Body of pancreas (tissue), 4 donors: ENCODE measurements around the gene SEC14L2. TPM values are rescaled to one million over a fixed set of nuclear protein-coding genes. Genes with fewer than 3 reads are reported as not detected.

ENCODE experiments used
- ATAC-seq: fragments of 150-250 bp; one replicate; pipeline ENCODE4 v1.9.1; 2016
- DNase-seq, 4 donors: peaks; one replicate each; pipeline ENCODE4 v3.0.0-alpha.2; 2019
- H3K27ac ChIP-seq, 4 donors: fragments of 200-600 bp; sonication (generic); 1 replicate in 3 of 4; 2 replicates in 1 of 4; pipeline versions ENCODE4 v1.5.1 to v1.6.1; 2016 to 2019; ENCODE audit warnings: mild to moderate bottlenecking in 1 of 4, mixed read lengths in 1 of 4, moderate library complexity in 1 of 4
- H3K27me3 ChIP-seq, 2 donors: fragments of 200-600 bp; sonication (generic); one replicate each; pipeline ENCODE4 v1.6.0; 2016; ENCODE audit warnings: mild to moderate bottlenecking in 1 of 2
- H3K36me3 ChIP-seq, 2 donors: fragments of 200-600 bp; sonication (generic); replicated peaks in 1 of 2; 2 replicates each; pipeline ENCODE4 v1.5.1; 2016; ENCODE audit warnings: low read depth in 2 of 2; ENCODE audit not compliant: insufficient read depth in 1 of 2
- H3K4me1 ChIP-seq: fragments of 200-600 bp; sonication (generic); one replicate; pipeline ENCODE4 v1.6.0; 2016
- H3K4me3 ChIP-seq, 2 donors: fragments of 200-600 bp; sonication (generic); 1 replicate in 1 of 2; 2 replicates in 1 of 2; pipeline ENCODE4 v1.5.1; 2016 to 2019
- H3K9me3 ChIP-seq, 3 donors: fragments of 200-600 bp; sonication (generic); 1 replicate in 2 of 3; 2 replicates in 1 of 3; pipeline ENCODE4 v1.5.1; 2016
- POLR2A ChIP-seq, 3 donors: fragments of 450-650 bp; IDR thresholded peaks; one replicate each; pipeline ENCODE4 v1.6.1; 2016; ENCODE audit warnings: antibody characterized with exemption in 3 of 3, mild to moderate bottlenecking in 2 of 3
- WGBS, 2 donors: methylation state at CpG; one replicate each; pipeline ENCODE4 v1.1.5; 2017; 5-methylcytosine and 5-hydroxymethylcytosine counted together
- intact Hi-C: fragments of 100-400 bp; cut with DNase I; formaldehyde crosslinking; loops from one replicate; pipeline ENCODE4 v1.15.1; 2023
- total RNA-seq, 2 donors: library from RNA; depleted of rRNA; stranded (reverse); fragments of >200 nt; gene quantifications; one replicate each; pipeline ENCODE4 v1.1.0, GENCODE V29; 2016
- TF ChIP-seq, protein P1 (sequence below), 7 experiments: fragments of 450-650 bp in 4 of 7; fragments of 200-600 bp in 3 of 7; sonication (generic) in 3 of 7; IDR thresholded peaks; one replicate each; pipeline ENCODE4 v1.5.1; 2016 to 2019; ENCODE audit warnings: antibody characterized with exemption in 7 of 7

The SEC14L2 gene
- total RNA-seq: 1 to 10 TPM in 1 of 2 donors, under 1 TPM in 1; 0.33 to 3.9 TPM

DNA sequence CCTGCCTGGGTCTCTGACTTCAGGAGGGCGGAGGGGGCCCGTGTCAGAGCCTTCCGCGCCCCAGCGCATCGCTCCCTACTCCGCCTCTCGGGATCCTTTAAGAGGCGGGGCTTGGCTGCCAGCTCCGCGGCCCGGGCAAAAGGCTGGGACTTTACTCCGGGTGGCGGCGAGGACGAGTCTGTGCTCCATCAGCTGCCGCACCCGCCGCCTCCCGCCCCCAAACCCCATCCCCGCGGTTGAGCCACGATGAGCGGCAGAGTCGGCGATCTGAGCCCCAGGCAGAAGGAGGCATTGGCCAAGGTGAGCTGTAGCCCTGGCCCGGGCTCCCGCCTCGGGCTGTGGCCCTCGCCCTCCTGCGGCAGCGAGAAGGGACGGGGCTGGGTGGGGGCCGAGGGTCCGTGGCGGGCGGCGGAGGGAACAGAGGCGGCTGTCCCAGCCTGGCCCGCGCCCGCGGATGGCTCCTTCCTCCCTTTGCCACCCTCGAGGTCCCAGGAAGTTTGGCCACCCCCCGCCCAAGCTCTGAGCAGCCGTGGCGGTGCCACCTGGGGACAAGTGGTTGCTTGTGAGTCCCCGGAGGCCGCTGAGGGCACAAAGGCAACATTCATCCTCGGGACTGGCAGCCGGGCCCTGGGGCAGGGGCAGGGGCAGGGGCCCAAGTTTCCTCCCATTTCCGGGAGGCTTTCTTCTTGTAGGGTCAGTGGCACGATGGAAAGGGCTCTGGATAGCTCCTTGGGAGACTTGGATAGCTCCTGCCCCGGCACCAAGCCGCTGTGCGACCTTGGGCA lies at the start of gene SEC14L2:
SEC14L2 (plus strand) TSS at position 148 of the 785 bp plus-strand sequence; CDS start at position 247, 99 bp downstream.
- Histone ChIP-seq H3K9me3 (no peaks in the 10 kb centered on the region), H3K36me3 (no peaks in the 10 kb centered on the region), H3K4me1 (peaks cover 23% of the 10 kb centered on the region), H3K27me3 (no peaks in the 10 kb centered on the region), H3K27ac (peak within 1 kb of the TSS; percentile 36 to 61 (median 58)), H3K4me3 (peak within 1 kb of the TSS in 1 of 2 donors; percentile 61)
- DNase-seq (peak; percentile 62 to 75 (median 69)), ATAC-seq (peak; percentile 81)
- WGBS, 2 donors: 0% methylated on average over 24 to 54 of the region's 56 CpGs
- TF ChIP-seq POLR2A (IDR thresholded peaks at IDR 0.05): peak; percentile 39 to 56 (median 54)
- TF ChIP-seq, protein P1, sequence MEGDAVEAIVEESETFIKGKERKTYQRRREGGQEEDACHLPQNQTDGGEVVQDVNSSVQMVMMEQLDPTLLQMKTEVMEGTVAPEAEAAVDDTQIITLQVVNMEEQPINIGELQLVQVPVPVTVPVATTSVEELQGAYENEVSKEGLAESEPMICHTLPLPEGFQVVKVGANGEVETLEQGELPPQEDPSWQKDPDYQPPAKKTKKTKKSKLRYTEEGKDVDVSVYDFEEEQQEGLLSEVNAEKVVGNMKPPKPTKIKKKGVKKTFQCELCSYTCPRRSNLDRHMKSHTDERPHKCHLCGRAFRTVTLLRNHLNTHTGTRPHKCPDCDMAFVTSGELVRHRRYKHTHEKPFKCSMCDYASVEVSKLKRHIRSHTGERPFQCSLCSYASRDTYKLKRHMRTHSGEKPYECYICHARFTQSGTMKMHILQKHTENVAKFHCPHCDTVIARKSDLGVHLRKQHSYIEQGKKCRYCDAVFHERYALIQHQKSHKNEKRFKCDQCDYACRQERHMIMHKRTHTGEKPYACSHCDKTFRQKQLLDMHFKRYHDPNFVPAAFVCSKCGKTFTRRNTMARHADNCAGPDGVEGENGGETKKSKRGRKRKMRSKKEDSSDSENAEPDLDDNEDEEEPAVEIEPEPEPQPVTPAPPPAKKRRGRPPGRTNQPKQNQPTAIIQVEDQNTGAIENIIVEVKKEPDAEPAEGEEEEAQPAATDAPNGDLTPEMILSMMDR (IDR thresholded peaks at IDR 0.05): no peak
- intact Hi-C loops: no loop called here

DNA sequence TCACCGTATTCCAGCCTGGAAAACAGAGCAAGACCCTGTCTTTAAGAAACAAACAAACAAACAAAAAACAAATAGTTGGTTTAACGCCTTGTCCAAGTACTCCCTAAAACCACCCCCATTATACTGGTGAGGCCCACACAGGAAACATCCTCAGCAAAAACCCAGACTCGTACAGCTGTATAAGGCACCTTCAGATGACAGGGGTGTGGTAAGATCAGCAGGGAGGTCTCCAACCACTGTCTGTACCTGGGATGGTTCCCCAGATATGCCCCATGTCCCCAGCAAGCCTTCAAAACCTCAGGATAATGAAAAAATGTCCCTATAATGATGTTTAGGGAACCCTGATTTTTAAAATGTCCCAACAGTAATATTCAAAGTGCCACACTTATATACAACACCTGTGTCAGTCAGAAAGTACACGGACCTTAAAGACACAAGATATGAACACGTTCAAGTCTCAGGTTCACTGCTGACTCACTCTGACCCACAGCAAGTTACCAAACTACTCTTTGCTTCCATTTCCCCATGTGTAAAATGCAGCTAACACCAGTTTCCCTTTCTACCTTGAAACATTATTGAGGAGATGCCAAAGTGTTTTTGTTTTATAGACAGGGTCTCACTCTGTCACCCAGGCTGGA lies 49.4 kb upstream of the SEC14L2 start:
- DNase-seq: no peak

DNA sequence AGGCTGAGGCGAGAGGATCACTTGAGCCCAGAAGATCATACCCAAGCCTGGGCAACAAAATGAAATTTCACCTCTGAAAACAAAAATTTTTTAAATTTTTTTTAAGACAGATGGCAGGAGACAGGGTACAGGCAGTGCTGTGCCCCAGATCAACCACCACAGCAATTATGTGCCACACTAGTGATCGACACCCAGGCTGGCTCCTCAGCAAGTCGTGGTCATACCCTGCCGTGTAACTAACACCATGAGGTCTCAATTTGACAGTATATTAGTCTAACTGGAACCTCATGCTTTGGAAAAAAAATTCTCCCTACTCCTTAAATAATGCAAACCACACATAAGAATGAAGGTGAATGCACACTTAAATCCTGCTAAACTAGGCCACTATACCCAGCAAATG lies 48.4 kb upstream of the SEC14L2 start:
- ATAC-seq (no peak), DNase-seq (no peak)
- WGBS, 2 donors: 84 to 92% methylated on average over 4 of the region's 4 CpGs
- peaks cover 4% of the 10 kb centered on the region for H3K4me1 ChIP-seq
- H3K27me3 ChIP-seq: no peaks in the 10 kb centered on the region
- H3K36me3 ChIP-seq: peaks cover 19 to 47% of the 10 kb centered on the region in 2 donors
- no peaks in the 10 kb centered on the region for H3K9me3 ChIP-seq
- H3K27ac ChIP-seq: no peak overlapping the region
- H3K4me3 ChIP-seq: no peak overlapping the region
- no peak for TF ChIP-seq POLR2A (IDR thresholded peaks at IDR 0.05)
- TF ChIP-seq, protein P1 (IDR thresholded peaks at IDR 0.05): no peak
- intact Hi-C loops: no loop called here

More for the DNA sequence above, 49.4 kb upstream of the SEC14L2 start:
- no peaks in the 10 kb centered on the region for H3K4me1 ChIP-seq
- TF ChIP-seq, protein P1 (IDR thresholded peaks at IDR 0.05): no peak
- no peak for TF ChIP-seq POLR2A (IDR thresholded peaks at IDR 0.05)
- H3K27me3 ChIP-seq: no peaks in the 10 kb centered on the region
- no peak for ATAC-seq
- intact Hi-C loops: no loop called here
- no peaks in the 10 kb centered on the region for H3K9me3 ChIP-seq
- peaks cover 28 to 55% of the 10 kb centered on the region in 2 donors for H3K36me3 ChIP-seq
- 60 to 66% methylated on average over 5 of the region's 5 CpGs for WGBS, 2 donors
- H3K4me3 ChIP-seq: no peak overlapping the region
- no peak overlapping the region for H3K27ac ChIP-seq

DNA sequence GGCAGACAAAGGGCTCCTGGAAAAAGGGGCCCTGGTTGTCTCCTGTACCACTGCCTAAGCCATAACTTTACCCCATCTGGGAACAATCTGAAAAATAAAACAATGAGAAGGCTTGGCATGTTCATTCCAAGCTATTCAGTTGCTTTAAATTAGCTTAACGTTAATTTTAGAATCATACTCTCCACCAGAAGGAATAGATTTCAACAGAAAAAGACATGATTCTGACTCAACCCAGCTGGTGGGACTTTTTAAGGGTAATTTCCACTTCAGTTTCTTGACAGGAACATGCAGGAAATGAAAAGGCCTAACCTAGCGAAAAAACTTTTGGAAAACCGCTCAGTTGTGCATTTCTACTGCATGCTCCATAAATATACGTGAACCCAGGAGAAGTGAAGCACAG lies 48.0 kb upstream of the SEC14L2 start:
- peaks cover 18 to 43% of the 10 kb centered on the region in 2 donors for H3K36me3 ChIP-seq
- H3K27ac ChIP-seq: no peak overlapping the region
- intact Hi-C loops: no loop called here
- no peaks in the 10 kb centered on the region for H3K9me3 ChIP-seq
- DNase-seq: no peak
- 89 to 90% methylated on average over 4 of the region's 4 CpGs for WGBS, 2 donors
- H3K4me3 ChIP-seq: no peak overlapping the region
- H3K4me1 ChIP-seq: peaks cover 8% of the 10 kb centered on the region
- no peaks in the 10 kb centered on the region for H3K27me3 ChIP-seq
- ATAC-seq: no peak
- TF ChIP-seq, protein P1 (IDR thresholded peaks at IDR 0.05): no peak
- TF ChIP-seq POLR2A (IDR thresholded peaks at IDR 0.05): no peak
